Measurements from ENCODE around the gene SGMS1.
A peak's percentile ranks its signal among the peaks of the same experiment; 100 is the strongest.
"Not testable (repeated sequence)": the region's sequence is repeated elsewhere in the genome, so short reads cannot be mapped to it uniquely, and the experiment has no call there.

SGMS1 gene

DNA sequence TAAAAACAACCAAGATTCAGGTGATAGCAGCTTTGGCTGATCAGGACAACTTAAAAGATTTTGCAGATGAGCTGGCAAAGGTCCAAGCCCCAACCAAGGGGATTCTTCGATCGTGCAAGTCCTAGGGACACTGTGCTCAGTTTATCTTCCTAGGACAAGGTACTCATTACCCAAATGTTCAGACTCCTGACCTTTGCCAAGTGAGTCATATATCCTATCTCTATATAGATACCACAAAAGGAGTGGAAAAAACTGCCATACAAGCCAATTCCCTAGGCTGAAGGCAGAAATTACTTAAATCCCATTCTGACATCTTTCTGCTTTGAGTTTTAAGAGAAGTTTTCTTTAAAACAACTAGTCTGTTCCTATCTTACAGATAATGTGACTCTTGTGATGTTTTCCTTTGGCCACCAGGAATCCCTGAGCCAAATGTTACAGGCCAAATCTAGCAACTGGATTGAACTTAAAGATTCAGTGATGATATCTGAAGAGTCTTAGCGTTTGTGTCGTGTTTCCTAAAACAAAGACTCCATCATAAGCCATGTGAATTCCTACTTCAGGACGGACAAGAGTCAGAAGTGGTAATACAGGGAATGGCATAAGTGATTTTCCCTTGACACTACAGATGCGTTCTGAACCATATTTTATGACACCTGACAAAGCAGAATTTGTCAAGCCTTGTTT is 229.8 kb downstream of the SGMS1 start:
- no peak for DNase-seq

GRCh38 chr10:50392966-50393718 is 230.6 kb downstream of the SGMS1 start:
- no peak for DNase-seq

DNA sequence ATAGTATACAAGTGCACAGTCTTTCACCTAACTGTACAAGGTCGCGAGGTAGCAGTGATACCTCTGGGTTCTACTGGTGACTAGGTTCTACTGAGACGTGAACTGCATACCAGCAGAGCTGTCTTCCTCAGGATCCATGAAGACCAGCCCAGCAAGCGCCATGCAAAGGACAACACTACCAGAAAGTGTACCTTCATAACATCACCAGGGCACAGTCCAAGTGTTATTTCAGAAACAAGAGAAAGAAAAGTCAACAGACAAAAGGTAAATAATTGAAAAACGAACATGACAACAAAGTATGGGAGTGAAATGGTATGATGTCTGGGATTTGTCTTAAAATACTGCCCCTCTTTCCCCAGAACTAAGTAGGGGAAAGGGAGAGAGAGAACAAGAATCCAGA is 231.3 kb downstream of the SGMS1 start:
- no peak for DNase-seq

GRCh38 chr10:50390302-50390701 is 233.5 kb downstream of the SGMS1 start:
- DNase-seq: no peak

GRCh38 chr10:50388181-50388580 is 235.6 kb downstream of the SGMS1 start:
- no peak for DNase-seq

GRCh38 chr10:50387732-50388073 is 236.1 kb downstream of the SGMS1 start:
- no peak for DNase-seq

- no peak for DNase-seq
Observed at GRCh38 chr10:50387007-50387731, 236.6 kb downstream of the SGMS1 start.

GRCh38 chr10:50385624-50386023 is 238.1 kb downstream of the SGMS1 start:
- no peak for DNase-seq

- DNase-seq: no peak
Observed at GRCh38 chr10:50384898-50385297, 238.9 kb downstream of the SGMS1 start.

DNA sequence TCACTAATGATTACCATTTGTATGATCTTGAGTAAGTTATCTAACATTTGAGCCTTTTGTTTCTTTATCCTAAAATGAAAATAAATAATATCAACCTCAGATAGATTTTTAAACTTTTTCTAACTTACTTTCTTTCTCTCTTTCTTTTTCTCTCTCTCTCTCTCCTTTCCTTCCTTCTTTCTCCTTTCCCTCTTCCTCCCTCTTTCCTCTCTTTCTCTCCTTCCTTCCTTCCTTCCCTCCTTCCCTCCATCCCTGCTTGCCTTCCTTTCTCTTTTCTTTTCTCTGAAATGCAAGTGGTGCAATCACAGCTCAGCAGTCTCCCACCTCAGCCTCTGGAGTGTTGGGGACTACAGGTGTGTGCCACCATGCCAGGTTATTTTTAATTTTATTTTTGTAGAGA is 239.5 kb downstream of the SGMS1 start:
- DNase-seq: no peak

DNA sequence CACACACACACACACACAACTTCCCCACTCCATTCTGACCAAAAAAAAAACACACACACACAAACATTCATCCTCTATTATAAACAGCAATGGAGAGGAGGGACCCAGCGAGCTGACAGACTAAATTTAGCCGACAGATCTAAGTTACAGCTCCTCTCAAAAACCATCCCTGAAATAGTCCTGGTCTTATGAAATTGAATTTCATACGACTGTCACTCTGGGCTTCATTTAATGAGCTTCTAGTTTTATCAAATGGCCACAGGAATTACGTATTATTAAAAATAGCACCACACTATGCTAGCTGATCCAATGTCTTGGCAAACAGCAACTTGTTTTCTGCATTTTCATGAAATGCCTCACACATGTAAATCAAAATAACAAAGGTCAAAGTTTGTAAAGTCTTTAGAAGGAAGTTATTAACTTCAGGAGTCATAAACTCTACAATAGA is 241.2 kb downstream of the SGMS1 start:
- no peak for DNase-seq

DNA sequence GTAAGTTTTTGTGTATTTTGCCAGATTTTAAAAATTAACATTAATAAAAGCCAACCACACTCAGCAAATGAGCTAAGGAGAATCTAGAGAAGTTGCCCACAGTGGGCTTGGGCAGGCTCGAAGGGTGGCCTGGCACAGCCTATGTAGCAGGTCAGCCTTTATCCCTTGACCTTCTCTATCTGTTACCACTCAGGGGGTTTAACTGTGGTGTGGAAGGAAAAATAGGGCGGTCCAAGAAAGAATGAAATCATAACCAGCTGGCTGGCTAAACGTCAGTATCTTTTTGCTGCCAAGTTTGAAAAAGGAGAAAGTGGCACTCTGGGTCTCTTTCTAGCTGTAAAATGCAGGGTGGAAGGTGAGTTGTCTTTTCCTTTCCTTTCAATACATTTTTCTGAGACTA is 242.1 kb downstream of the SGMS1 start:
- DNase-seq: no peak

DNA sequence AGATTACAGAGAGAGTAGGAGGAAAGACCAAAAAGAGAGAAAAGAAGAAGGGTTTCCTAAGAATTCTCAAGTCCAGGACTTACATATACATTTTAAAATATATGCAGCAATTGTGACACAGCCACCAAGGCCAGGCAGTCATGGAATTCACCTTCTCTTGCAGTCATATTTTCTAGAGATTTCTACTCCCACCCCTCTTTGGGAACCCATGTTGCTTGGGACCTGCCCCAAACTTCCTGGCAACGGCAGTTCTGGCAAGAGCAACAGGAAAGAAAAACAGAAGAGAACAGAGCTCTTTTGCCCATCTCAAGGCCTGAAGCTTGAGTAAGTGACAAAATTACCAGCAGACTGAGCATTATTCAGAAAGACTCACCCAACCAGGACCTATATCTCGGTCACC is 244.1 kb downstream of the SGMS1 start:
- no peak for DNase-seq

GRCh38 chr10:50375745-50376144 is 248.0 kb downstream of the SGMS1 start:
- DNase-seq: no peak

DNA sequence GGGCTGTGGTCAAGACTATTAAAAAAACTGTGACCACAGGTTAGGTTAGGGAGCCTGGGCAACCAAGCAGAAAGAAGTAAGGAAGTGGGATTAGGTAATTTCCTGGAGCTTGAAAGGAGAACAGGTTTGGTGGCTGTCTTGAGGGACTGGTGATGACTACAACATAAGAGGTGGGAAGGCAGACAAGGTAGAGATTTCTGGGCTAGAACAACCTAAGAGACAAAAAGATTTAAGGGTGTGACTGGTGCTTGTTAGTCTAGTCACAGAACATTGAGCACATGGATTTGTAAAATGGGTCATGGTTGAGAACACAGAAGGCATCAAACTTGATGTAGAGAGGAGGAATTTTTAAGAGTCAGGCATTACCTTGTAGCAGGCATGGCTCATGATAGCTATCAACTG is 248.7 kb downstream of the SGMS1 start:
- no peak for DNase-seq

- DNase-seq: no peak
Observed at GRCh38 chr10:50373821-50374501, 249.8 kb downstream of the SGMS1 start.

- no peak for DNase-seq
Observed at GRCh38 chr10:50369931-50370330, 253.8 kb downstream of the SGMS1 start.

- DNase-seq: peak; percentile 23
Observed at GRCh38 chr10:50367732-50368131, 256.0 kb downstream of the SGMS1 start.

DNA sequence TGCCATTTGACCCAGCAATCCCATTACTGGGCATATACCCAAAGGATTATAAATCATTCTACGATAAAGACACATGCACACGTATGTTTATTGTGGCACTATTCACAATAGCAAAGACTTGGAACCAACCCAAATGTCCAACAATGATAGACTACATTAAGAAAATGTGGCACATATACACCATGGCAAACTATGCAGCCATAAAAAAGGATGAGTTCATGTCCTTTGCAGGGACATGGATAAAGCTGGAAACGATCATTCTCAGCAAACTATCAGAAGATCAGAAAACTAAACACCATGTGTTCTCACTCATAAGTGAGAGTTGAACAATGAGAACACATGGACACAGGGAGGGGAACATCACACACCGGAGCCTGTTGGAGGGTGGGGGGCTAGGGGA is 257.3 kb downstream of the SGMS1 start:
- not testable (repeated sequence) for DNase-seq

DNA sequence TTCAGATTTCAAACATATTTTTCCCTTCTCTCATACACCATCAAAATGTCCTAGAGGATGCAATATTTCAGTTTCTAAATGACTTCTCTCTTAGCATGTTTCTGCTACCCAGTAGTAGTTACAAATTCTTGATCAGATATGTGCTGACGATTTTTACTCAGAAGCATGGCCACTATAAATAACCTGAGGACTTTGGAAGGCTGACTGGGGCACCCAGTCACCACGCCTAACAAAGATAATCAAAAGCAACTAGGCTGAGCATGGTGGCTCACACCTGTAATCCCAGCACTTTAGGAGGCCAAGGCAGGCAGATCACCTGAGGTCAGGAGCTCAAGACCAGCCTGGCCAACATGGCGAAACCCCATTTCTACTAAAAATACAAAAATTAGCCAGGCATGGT is 259.0 kb downstream of the SGMS1 start:
- DNase-seq: not testable (repeated sequence)

GRCh38 chr10:50362547-50363125 is 261.1 kb downstream of the SGMS1 start:
- no peak for DNase-seq

GRCh38 chr10:50361946-50362345 is 261.8 kb downstream of the SGMS1 start:
- DNase-seq: no peak
